Mucosa of stomach (tissue), 1 donor: ENCODE data around the gene FCHO2.
A peak's percentile ranks its signal among the peaks of the same experiment; 100 is the strongest.

Experiments
- H3K27me3 ChIP-seq: one replicate; pipeline ENCODE4 v1.7.0; 2013; ENCODE audit warnings: mild to moderate bottlenecking, low read length; ENCODE audit not compliant: control insufficient read depth, insufficient read depth
- H3K36me3 ChIP-seq: one replicate; pipeline ENCODE4 v1.7.0; 2013; ENCODE audit warnings: low read length; ENCODE audit not compliant: control insufficient read depth, insufficient read depth
- H3K4me1 ChIP-seq: one replicate; pipeline ENCODE4 v1.7.0; 2013; ENCODE audit warnings: mild to moderate bottlenecking, low read length; ENCODE audit not compliant: control insufficient read depth, insufficient read depth
- H3K4me3 ChIP-seq: one replicate; pipeline ENCODE4 v1.7.0; 2013; ENCODE audit warnings: low read length
- H3K9ac ChIP-seq: one replicate; pipeline ENCODE4 v1.7.0; 2013; ENCODE audit warnings: mild to moderate bottlenecking, low read length, moderate library complexity
- H3K9me3 ChIP-seq: one replicate; pipeline ENCODE4 v1.7.0; 2013; ENCODE audit warnings: mild to moderate bottlenecking, low read length, moderate library complexity; ENCODE audit not compliant: control insufficient read depth
- donor health status: Pancreatic carcinoma.

Gene FCHO2

GRCh38 chr5:73119451-73120157, 163.8 kb downstream of the FCHO2 start:
- Histone ChIP-seq H3K4me3 (no peak overlapping the region), H3K4me1 (peaks cover 36% of the 10 kb centered on the region), H3K27me3 (no peaks in the 10 kb centered on the region), H3K9ac (peak overlapping the region; percentile 69), H3K36me3 (no peaks in the 10 kb centered on the region), H3K9me3 (no peaks in the 10 kb centered on the region)

GRCh38 chr5:73120222-73121118, 164.6 kb downstream of the FCHO2 start, which contains the start of gene TMEM171:
TMEM171 (plus strand) TSS chr5:73120575; CDS start chr5:73123374, 2,799 bp downstream.
- Histone ChIP-seq H3K9me3 (no peaks in the 10 kb centered on the region), H3K4me3 (peak within 1 kb of the TSS; percentile 40), H3K27me3 (no peaks in the 10 kb centered on the region), H3K9ac (peak within 1 kb of the TSS; percentile 85), H3K36me3 (no peaks in the 10 kb centered on the region), H3K4me1 (peaks cover 33% of the 10 kb centered on the region)

GRCh38 chr5:73121119-73121463, 165.2 kb downstream of the FCHO2 start:
- Histone ChIP-seq H3K36me3 (no peaks in the 10 kb centered on the region), H3K4me3 (peak overlapping the region; percentile 40), H3K27me3 (no peaks in the 10 kb centered on the region), H3K9ac (peak overlapping the region; percentile 85), H3K4me1 (peaks cover 32% of the 10 kb centered on the region), H3K9me3 (no peaks in the 10 kb centered on the region)

- H3K27me3 ChIP-seq, result no peaks in the 10 kb centered on the region
Measured at GRCh38 chr5:73122875-73123810, 167.3 kb downstream of the FCHO2 start.

GRCh38 chr5:73125289-73125688, 169.4 kb downstream of the FCHO2 start:
- Histone ChIP-seq H3K9me3 (no peaks in the 10 kb centered on the region), H3K36me3 (no peaks in the 10 kb centered on the region), H3K27me3 (no peaks in the 10 kb centered on the region), H3K9ac (no peak overlapping the region), H3K4me3 (no peak overlapping the region), H3K4me1 (peaks cover 34% of the 10 kb centered on the region)

More at GRCh38 chr5:73122875-73123810, 167.3 kb downstream of the FCHO2 start:
- Histone ChIP-seq H3K4me3 (no peak overlapping the region), H3K36me3 (no peaks in the 10 kb centered on the region), H3K9me3 (no peaks in the 10 kb centered on the region), H3K9ac (no peak overlapping the region), H3K4me1 (peaks cover 33% of the 10 kb centered on the region)

- no peaks in the 10 kb centered on the region for H3K27me3 ChIP-seq
- no peaks in the 10 kb centered on the region for H3K36me3 ChIP-seq
- peaks cover 42% of the 10 kb centered on the region for H3K4me1 ChIP-seq
- H3K9me3 ChIP-seq, result no peaks in the 10 kb centered on the region
- H3K9ac ChIP-seq, result no peak overlapping the region
- H3K4me3 ChIP-seq, result no peak overlapping the region
Measured at GRCh38 chr5:73126381-73126780, 170.5 kb downstream of the FCHO2 start.

- H3K27me3 ChIP-seq, result no peaks in the 10 kb centered on the region
- no peaks in the 10 kb centered on the region for H3K9me3 ChIP-seq
- no peak overlapping the region for H3K9ac ChIP-seq
- H3K4me3 ChIP-seq, result no peak overlapping the region
- H3K36me3 ChIP-seq, result no peaks in the 10 kb centered on the region
- peaks cover 46% of the 10 kb centered on the region for H3K4me1 ChIP-seq
Measured at GRCh38 chr5:73126957-73127356, 171.1 kb downstream of the FCHO2 start.

GRCh38 chr5:73129143-73129542, 173.3 kb downstream of the FCHO2 start:
- Histone ChIP-seq H3K4me3 (no peak overlapping the region), H3K9ac (peak overlapping the region; percentile 64), H3K4me1 (peaks cover 55% of the 10 kb centered on the region), H3K36me3 (no peaks in the 10 kb centered on the region), H3K9me3 (no peaks in the 10 kb centered on the region), H3K27me3 (no peaks in the 10 kb centered on the region)

GRCh38 chr5:73130811-73131210, 175.0 kb downstream of the FCHO2 start:
- Histone ChIP-seq H3K36me3 (no peaks in the 10 kb centered on the region), H3K4me3 (no peak overlapping the region), H3K27me3 (no peaks in the 10 kb centered on the region), H3K9ac (no peak overlapping the region), H3K4me1 (peaks cover 48% of the 10 kb centered on the region), H3K9me3 (no peaks in the 10 kb centered on the region)

GRCh38 chr5:73131711-73132425, 176.0 kb downstream of the FCHO2 start:
- H3K9ac ChIP-seq, result peak overlapping the region; percentile 9
- no peaks in the 10 kb centered on the region for H3K9me3 ChIP-seq
- H3K36me3 ChIP-seq, result no peaks in the 10 kb centered on the region
- no peak overlapping the region for H3K4me3 ChIP-seq
- no peaks in the 10 kb centered on the region for H3K27me3 ChIP-seq
- peaks cover 44% of the 10 kb centered on the region for H3K4me1 ChIP-seq

GRCh38 chr5:73132759-73133158, 176.9 kb downstream of the FCHO2 start:
- H3K27me3 ChIP-seq, result no peaks in the 10 kb centered on the region
- peaks cover 42% of the 10 kb centered on the region for H3K4me1 ChIP-seq
- no peaks in the 10 kb centered on the region for H3K9me3 ChIP-seq
- no peak overlapping the region for H3K9ac ChIP-seq
- no peak overlapping the region for H3K4me3 ChIP-seq
- no peaks in the 10 kb centered on the region for H3K36me3 ChIP-seq
